HuH-7.5 (cell line): ENCODE data around the gene MUC12.
"Not testable (repeated sequence)": the region's sequence is repeated elsewhere in the genome, so short reads cannot be mapped to it uniquely, and the experiment has no call there.

Source experiments
- DNase-seq: peaks from one replicate; pipeline ENCODE4 v3.0.0; 2011; ENCODE audit warnings: low spot score

The MUC12 gene

DNA sequence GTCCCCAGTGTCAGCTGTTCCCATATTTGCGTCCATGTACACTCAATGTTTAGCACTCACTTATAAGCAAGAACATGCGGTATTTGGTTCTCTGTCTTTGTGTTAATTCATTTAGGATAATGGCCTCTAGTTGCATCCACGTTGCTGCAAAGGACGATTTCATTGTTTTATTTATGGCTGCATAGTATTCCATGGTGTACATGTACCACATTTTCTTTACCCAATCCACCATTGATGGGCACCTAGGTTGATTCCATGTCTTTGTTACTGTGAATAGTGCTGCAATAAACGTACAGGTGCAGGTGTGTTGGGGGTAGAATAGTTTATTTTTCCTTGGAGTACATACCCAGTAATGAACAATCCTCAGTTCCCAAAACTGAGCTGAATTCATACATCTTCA is 91.6 kb downstream of the MUC12 start:
- no peak for DNase-seq

DNA sequence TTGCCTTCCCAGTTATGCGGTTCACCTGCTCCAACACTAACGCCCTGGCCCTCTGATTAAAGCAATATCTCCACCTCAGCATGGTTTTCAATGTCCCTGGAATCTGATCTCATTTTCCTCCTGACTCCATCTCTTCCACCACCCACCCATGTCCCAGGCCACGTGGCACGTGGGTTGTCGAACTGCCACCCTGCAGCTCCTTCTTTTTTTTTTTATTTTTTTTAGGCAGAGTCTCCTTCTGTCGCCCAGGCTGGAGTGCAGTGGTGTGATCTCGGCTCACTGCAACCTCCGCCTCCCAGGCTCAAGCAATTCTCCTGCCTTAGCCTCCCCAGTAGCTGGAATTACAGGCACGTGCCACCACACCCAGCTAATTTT is 94.8 kb downstream of the MUC12 start:
- DNase-seq, result not testable (repeated sequence)

- DNase-seq, result not testable (repeated sequence)
These were observed 95.8 kb downstream of the MUC12 start for GRCh38 chr7:101065162-101065561.

DNA sequence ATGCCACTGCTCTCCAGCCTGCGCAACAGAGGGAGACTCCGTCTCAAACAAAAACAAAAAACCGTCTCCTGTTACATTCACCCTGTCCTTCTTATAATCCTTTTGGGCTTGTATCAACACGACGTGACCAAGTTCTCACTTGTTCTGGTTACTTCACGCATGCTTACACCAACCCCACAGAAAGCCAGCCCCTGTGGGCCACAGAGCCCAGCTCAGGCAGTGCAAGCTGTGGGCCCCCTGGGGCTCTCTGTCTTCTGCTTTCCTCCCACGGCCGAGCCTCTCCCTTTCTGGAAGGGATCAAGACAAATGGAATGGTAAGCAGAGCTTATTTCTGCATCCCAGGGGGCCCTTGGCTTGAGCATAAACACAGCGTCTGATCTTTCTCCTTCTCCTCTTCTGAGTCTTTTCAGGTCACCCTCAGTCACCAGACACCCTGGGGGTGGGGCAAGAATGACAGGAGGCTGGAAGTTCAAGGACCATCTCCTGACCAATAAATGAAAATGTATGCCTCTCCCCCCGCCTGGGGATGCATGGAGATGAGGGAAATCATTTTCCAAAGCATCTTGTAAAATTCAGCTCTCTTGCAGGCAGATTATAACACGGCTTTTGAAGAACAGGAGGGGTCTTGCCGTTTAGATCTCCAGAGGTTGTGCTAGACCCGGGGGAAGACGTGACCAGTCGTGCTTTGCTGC is 96.9 kb downstream of the MUC12 start:
- DNase-seq, result no peak

GRCh38 chr7:101066833-101067177 is 97.4 kb downstream of the MUC12 start:
- no peak for DNase-seq

- no peak for DNase-seq
These were observed 99.0 kb downstream of the MUC12 start for GRCh38 chr7:101068401-101068800.
